Measurements from ENCODE around the gene DHX35. TPM values are rescaled to one million over a fixed set of nuclear protein-coding genes. Genes with fewer than 3 reads are reported as not detected.
A peak's percentile ranks its signal among the peaks of the same experiment; 100 is the strongest.

Gene DHX35
- total and polyA plus RNA-seq, 12 donors: 3.2 to 12.7 (median 7.9) TPM

- Histone ChIP-seq H3K27ac (no peak overlapping the region), H3K36me3 (replicated peaks in 1 of 2) (no peaks in the 10 kb centered on the region), H3K27me3 (no peaks in the 10 kb centered on the region), H3K4me1 (replicated peaks in 1 of 2) (no peaks in the 10 kb centered on the region), H3K4me3 (no peak overlapping the region), H3K9me3 (replicated peaks in 1 of 3) (no peaks in the 10 kb centered on the region)
- TF ChIP-seq POLR2A (IDR thresholded peaks at IDR 0.05) (no peak), CTCF (IDR thresholded peaks at IDR 0.05) (no peak)
- intact Hi-C loops (cut with DNase I): no loop called here
- no peak for DNase-seq
- 96 to 97% (median 96%) methylated on average over 5 of the region's 5 CpGs for WGBS, 4 donors
These were observed 27.6 kb upstream of the DHX35 start for GRCh38 chr20:38934530-38934929.

- Histone ChIP-seq H3K9me3 (replicated peaks in 1 of 3) (no peaks in the 10 kb centered on the region), H3K27me3 (no peaks in the 10 kb centered on the region), H3K4me3 (no peak overlapping the region), H3K4me1 (replicated peaks in 1 of 2) (no peaks in the 10 kb centered on the region), H3K36me3 (replicated peaks in 1 of 2) (no peaks in the 10 kb centered on the region), H3K27ac (no peak overlapping the region)
- intact Hi-C loops (cut with DNase I): no loop called here
- no peak for DNase-seq
- no peak for TF ChIP-seq POLR2A (IDR thresholded peaks at IDR 0.05)
- no peak for TF ChIP-seq CTCF (IDR thresholded peaks at IDR 0.05)
- 63 to 73% (median 68%) methylated on average over 3 of the region's 3 CpGs for WGBS, 4 donors
These were observed 26.9 kb upstream of the DHX35 start for GRCh38 chr20:38935285-38935684.

DNA sequence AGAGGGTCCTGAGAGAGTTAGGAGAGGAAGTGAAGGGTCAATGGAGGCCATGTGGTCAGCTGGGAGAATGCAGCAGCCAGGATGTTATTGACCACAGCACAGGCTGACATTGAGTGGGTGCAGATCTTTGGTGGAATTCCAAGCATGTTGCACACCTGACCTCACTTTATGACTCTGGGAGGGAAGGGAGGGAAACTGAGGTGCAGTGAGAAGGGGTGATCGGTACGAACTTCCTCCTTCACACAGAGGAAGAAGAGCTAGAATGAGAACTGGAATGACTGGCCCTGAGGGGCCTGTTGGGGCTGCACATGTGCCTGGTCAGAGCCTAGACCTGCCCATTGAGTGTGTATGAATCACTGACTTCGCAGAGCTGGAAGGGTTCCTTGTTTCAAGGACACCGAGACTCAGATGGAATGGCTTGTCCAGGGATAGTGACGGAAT lies 26.2 kb upstream of the DHX35 start:
- intact Hi-C loops (cut with DNase I): no loop called here
- Histone ChIP-seq H3K4me3 (no peak overlapping the region), H3K36me3 (replicated peaks in 1 of 2) (no peaks in the 10 kb centered on the region), H3K4me1 (replicated peaks in 1 of 2) (no peaks in the 10 kb centered on the region), H3K27ac (no peak overlapping the region), H3K9me3 (replicated peaks in 1 of 3) (no peaks in the 10 kb centered on the region), H3K27me3 (no peaks in the 10 kb centered on the region)
- WGBS, 4 donors: 48 to 65% (median 54%) methylated on average over 5 of the region's 5 CpGs
- TF ChIP-seq POLR2A (IDR thresholded peaks at IDR 0.05): no peak
- no peak for TF ChIP-seq CTCF (IDR thresholded peaks at IDR 0.05)
- DNase-seq: peak in 5 of 7 donors; percentile 20 to 52 (median 32)

DNA sequence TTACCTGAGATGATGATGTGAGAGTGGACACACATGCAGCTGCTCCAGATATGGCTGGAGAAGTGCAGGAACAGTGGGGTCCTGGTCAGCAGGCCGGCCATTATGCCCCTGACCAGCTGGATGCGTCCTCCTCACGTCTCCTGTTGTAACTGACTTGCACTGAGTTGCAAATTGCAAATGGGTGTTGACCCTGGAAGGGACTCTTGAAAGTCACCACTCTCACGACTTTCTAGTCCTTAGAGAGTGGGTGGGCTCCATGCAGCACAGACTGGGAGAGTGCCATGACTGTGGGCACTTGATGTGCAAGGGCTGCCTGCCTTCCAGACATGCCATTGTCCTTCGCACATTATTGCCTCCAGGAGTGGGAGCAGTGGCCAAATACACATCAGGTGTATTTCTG lies 25.1 kb upstream of the DHX35 start:
- H3K36me3 ChIP-seq (replicated peaks in 1 of 2): no peaks in the 10 kb centered on the region
- no peak for DNase-seq
- H3K27ac ChIP-seq: no peak overlapping the region
- H3K27me3 ChIP-seq: no peaks in the 10 kb centered on the region
- H3K4me3 ChIP-seq: no peak overlapping the region
- no peaks in the 10 kb centered on the region for H3K9me3 ChIP-seq (replicated peaks in 1 of 3)
- intact Hi-C loops (cut with DNase I): no loop called here
- H3K4me1 ChIP-seq (replicated peaks in 1 of 2): no peaks in the 10 kb centered on the region
- TF ChIP-seq POLR2A (IDR thresholded peaks at IDR 0.05): no peak
- no peak for TF ChIP-seq CTCF (IDR thresholded peaks at IDR 0.05)
- WGBS, 4 donors: 91 to 98% (median 96%) methylated on average over 5 of the region's 5 CpGs
